BE2C (cell line): ENCODE measurements around the gene OR6Y1. TPM values are rescaled to one million over a fixed set of nuclear protein-coding genes. Genes with fewer than 3 reads are reported as not detected.

ENCODE experiments used
- DNase-seq: peaks from one replicate; pipeline ENCODE4 v3.0.0-alpha.2; 2020
- H3K27me3 ChIP-seq: fragments of 250-450 bp; sonication (Bioruptor Pico); 2 replicates; pipeline ENCODE4 v1.5.1; 2020; ENCODE audit warnings: mild to moderate bottlenecking
- H3K36me3 ChIP-seq: fragments of 250-450 bp; sonication (Bioruptor Pico); 2 replicates; pipeline ENCODE4 v1.5.1; 2020; ENCODE audit warnings: mild to moderate bottlenecking
- H3K4me1 ChIP-seq: fragments of 250-450 bp; sonication (Bioruptor Pico); 2 replicates; pipeline ENCODE4 v1.5.1; 2020
- H3K4me3 ChIP-seq: 2 replicates; pipeline ENCODE4 v1.5.1; 2011; ENCODE audit warnings: low read depth, low read length
- H3K9me3 ChIP-seq: fragments of 250-450 bp; sonication (Bioruptor Pico); 2 replicates; pipeline ENCODE4 v1.5.1; 2020
- CTCF ChIP-seq: IDR thresholded peaks from 2 replicates; pipeline ENCODE4 v1.5.1; 2012; ENCODE audit warnings: mild to moderate bottlenecking, low read depth, low read length
- polyA plus RNA-seq: library from polyadenylated mRNA; unstranded; fragments of >200 nt; gene quantifications from one replicate; pipeline ENCODE4 v1.2.1, GENCODE V29; 2012; ENCODE audit warnings: low read depth, missing spikeins; ENCODE audit not compliant: insufficient read length, insufficient read depth

Gene OR6Y1
- polyA plus RNA-seq, result not detected

DNA sequence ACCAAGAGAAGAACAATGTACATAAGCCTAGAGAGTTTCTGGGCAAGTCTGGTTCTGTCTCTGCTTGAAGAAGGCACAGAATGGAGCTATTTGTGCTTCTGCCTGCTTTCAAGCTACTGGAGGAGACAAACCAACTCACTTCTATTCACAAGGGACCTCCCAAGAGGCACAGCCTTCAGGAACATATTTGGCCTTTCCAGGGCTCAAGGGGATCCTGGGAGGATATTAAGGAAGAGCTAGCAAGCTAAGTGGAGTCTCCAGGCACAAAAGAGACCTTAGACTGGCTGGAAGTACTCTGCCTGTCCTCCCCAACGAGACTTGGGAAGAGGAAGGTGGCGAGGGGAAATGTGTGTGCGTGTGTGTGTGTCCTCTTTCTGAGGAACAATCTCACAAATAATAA is at the start of gene OR6Y1:
TSS of gene OR6Y1 (minus strand) at position 54 of the 400 bp plus-strand sequence. CDS start 6,300 bp downstream, outside the sequence.
- DNase-seq, result no peak
- no peaks in the 10 kb centered on the region for H3K4me1 ChIP-seq
- H3K36me3 ChIP-seq, result no peaks in the 10 kb centered on the region
- no peak for TF ChIP-seq CTCF
- H3K9me3 ChIP-seq, result no peaks in the 10 kb centered on the region
- no peaks in the 10 kb centered on the region for H3K27me3 ChIP-seq
- no peak within 1 kb of the TSS for H3K4me3 ChIP-seq

DNA sequence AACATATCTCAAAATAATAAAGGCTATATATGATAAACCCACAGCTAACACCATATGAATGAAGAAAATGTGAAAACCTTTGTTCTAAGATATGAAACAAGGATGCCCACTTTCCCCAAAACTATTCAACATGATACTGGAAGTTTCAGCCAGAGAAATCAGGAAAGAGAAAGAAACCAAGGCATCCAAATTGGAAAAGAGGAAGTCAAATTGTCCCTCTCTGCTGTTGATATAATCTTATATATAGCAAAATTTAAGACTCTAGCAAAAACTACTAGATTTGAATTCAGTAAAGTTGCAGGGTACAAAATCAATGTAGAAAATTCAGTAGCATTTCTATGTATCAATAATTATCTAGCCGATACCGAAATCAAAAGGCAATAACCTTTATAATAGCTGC is 46.5 kb upstream of the OR6Y1 start:
- DNase-seq, result no peak
- Histone ChIP-seq H3K4me1 (no peaks in the 10 kb centered on the region), H3K36me3 (no peaks in the 10 kb centered on the region), H3K4me3 (no peak overlapping the region), H3K9me3 (no peaks in the 10 kb centered on the region), H3K27me3 (no peaks in the 10 kb centered on the region)
- TF ChIP-seq CTCF, result no peak

- no peak for DNase-seq
- no peaks in the 10 kb centered on the region for H3K4me1 ChIP-seq
- H3K4me3 ChIP-seq, result no peak overlapping the region
- H3K36me3 ChIP-seq, result no peaks in the 10 kb centered on the region
- no peak for TF ChIP-seq CTCF
- H3K9me3 ChIP-seq, result no peaks in the 10 kb centered on the region; the same call in 1 of the 2 replicates
- no peaks in the 10 kb centered on the region for H3K27me3 ChIP-seq
Measured at GRCh38 chr1:158586942-158587341, 32.7 kb upstream of the OR6Y1 start.

- H3K9me3 ChIP-seq, result no peaks in the 10 kb centered on the region
Measured at GRCh38 chr1:158583962-158584361, 29.8 kb upstream of the OR6Y1 start.

GRCh38 chr1:158579733-158580132 is 25.5 kb upstream of the OR6Y1 start, which contains the start of gene OR10X1:
OR10X1 (minus strand) TSS chr1:158579899; CDS start chr1:158579899, 0 bp downstream.
- no peak for DNase-seq
- H3K9me3 ChIP-seq, result no peaks in the 10 kb centered on the region; the same call in 1 of the 2 replicates
- no peaks in the 10 kb centered on the region for H3K27me3 ChIP-seq
- no peak within 1 kb of the TSS for H3K4me3 ChIP-seq
- no peaks in the 10 kb centered on the region for H3K36me3 ChIP-seq
- TF ChIP-seq CTCF, result no peak
- no peaks in the 10 kb centered on the region for H3K4me1 ChIP-seq

More at GRCh38 chr1:158583962-158584361, 29.8 kb upstream of the OR6Y1 start:
- no peak for TF ChIP-seq CTCF
- H3K36me3 ChIP-seq, result no peaks in the 10 kb centered on the region
- no peaks in the 10 kb centered on the region for H3K27me3 ChIP-seq
- no peaks in the 10 kb centered on the region for H3K4me1 ChIP-seq
- DNase-seq, result no peak
- no peak overlapping the region for H3K4me3 ChIP-seq

GRCh38 chr1:158577561-158577960 is 23.4 kb upstream of the OR6Y1 start:
- TF ChIP-seq CTCF, result no peak
- Histone ChIP-seq H3K4me3 (no peak overlapping the region), H3K9me3 (no peaks in the 10 kb centered on the region; the same call in 1 of the 2 replicates), H3K27me3 (no peaks in the 10 kb centered on the region), H3K36me3 (no peaks in the 10 kb centered on the region), H3K4me1 (no peaks in the 10 kb centered on the region)
- DNase-seq, result no peak
